AG09309 (cell line): Measurements from ENCODE around the gene SIDT1.

Experiments
- DNase-seq: peaks from one replicate; pipeline ENCODE4 v3.0.0-alpha.2; 2010; ENCODE audit warnings: low read depth
- H3K4me3 ChIP-seq: 2 replicates; pipeline ENCODE4 v1.5.1; 2011; ENCODE audit warnings: mild to moderate bottlenecking, low read depth, low read length, moderate library complexity; ENCODE audit not compliant: control insufficient read depth
- TF ChIP-seq, protein P1 (sequence below): IDR thresholded peaks from 2 replicates; pipeline ENCODE4 v1.5.1; 2011; ENCODE audit warnings: mild to moderate bottlenecking, low read depth, low read length, inconsistent platforms; ENCODE audit not compliant: insufficient read depth, control insufficient read depth; ENCODE audit errors: missing control alignments

SIDT1 gene

GRCh38 chr3:113537155-113537554, 4.8 kb downstream of the SIDT1 start:
- no peak overlapping the region for H3K4me3 ChIP-seq
- no peak for DNase-seq
- TF ChIP-seq, protein P1, sequence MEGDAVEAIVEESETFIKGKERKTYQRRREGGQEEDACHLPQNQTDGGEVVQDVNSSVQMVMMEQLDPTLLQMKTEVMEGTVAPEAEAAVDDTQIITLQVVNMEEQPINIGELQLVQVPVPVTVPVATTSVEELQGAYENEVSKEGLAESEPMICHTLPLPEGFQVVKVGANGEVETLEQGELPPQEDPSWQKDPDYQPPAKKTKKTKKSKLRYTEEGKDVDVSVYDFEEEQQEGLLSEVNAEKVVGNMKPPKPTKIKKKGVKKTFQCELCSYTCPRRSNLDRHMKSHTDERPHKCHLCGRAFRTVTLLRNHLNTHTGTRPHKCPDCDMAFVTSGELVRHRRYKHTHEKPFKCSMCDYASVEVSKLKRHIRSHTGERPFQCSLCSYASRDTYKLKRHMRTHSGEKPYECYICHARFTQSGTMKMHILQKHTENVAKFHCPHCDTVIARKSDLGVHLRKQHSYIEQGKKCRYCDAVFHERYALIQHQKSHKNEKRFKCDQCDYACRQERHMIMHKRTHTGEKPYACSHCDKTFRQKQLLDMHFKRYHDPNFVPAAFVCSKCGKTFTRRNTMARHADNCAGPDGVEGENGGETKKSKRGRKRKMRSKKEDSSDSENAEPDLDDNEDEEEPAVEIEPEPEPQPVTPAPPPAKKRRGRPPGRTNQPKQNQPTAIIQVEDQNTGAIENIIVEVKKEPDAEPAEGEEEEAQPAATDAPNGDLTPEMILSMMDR, result no peak

GRCh38 chr3:113541519-113541918, 9.2 kb downstream of the SIDT1 start:
- TF ChIP-seq, protein P1, result no peak
- H3K4me3 ChIP-seq, result no peak overlapping the region
- DNase-seq, result no peak

- TF ChIP-seq, protein P1, result no peak
- no peak for DNase-seq
- no peak overlapping the region for H3K4me3 ChIP-seq
Observed at GRCh38 chr3:113545594-113545993, 13.2 kb downstream of the SIDT1 start.

DNA sequence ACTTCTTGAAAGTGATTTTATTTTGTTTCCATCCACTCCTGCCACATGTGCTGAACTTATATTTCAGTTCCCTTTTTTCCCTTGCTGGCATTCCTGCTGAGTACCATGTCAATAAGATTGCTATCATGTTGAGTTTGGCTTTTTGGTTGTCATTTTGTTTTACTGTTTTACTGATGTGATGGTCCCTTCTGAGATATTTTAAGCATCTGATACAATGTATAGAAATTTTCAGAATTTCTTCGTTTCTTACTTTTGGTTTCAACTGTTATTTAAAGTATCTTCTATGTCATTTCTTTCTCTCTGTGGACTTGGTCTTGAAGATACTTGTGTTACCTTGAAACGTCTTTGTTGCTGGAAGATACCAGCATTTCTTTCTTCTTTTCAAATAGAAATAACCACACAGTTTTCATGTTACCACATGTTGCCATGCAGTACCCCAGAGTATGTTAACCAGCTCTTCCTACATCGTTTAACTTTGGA, 14.1 kb downstream of the SIDT1 start:
- no peak for DNase-seq
- TF ChIP-seq, protein P1, result no peak
- H3K4me3 ChIP-seq, result no peak overlapping the region

- TF ChIP-seq, protein P1, result no peak
Observed at GRCh38 chr3:113548501-113548900, 16.1 kb downstream of the SIDT1 start.

GRCh38 chr3:113551820-113552219, 19.5 kb downstream of the SIDT1 start:
- TF ChIP-seq, protein P1, result no peak
- H3K4me3 ChIP-seq, result no peak overlapping the region
- DNase-seq, result no peak

More at GRCh38 chr3:113548501-113548900, 16.1 kb downstream of the SIDT1 start:
- DNase-seq, result no peak
- H3K4me3 ChIP-seq, result no peak overlapping the region

GRCh38 chr3:113552851-113553250, 20.5 kb downstream of the SIDT1 start:
- TF ChIP-seq, protein P1, result peak; percentile 13
- no peak for DNase-seq
- H3K4me3 ChIP-seq, result no peak overlapping the region
